Neural cell (in vitro differentiated cells): ENCODE measurements around the gene INPP5F.
A peak's percentile ranks its signal among the peaks of the same experiment; 100 is the strongest.

Experiments
- CTCF ChIP-seq: fragments of 450-650 bp; IDR thresholded peaks from 2 replicates; pipeline ENCODE4 v1.5.1; 2014; ENCODE audit warnings: antibody characterized with exemption, mild to moderate bottlenecking, moderate library complexity; ENCODE audit not compliant: poor library complexity, severe bottlenecking
- EP300 ChIP-seq: fragments of 450-650 bp; conservative IDR thresholded peaks from 2 replicates; pipeline ENCODE4 v1.6.1; 2014; ENCODE audit warnings: antibody characterized with exemption, mild to moderate bottlenecking, moderate library complexity; ENCODE audit not compliant: poor library complexity, severe bottlenecking
- EZH2 ChIP-seq: fragments of 200-600, 300-800 bp; shearing (Covaris generic), sonication (generic); IDR thresholded peaks from 2 replicates; pipeline ENCODE4 v1.6.1; 2014; ENCODE audit warnings: antibody characterized with exemption, low read length, borderline replicate concordance, mild to moderate bottlenecking; ENCODE audit not compliant: insufficient read depth, poor library complexity, severe bottlenecking
- RAD21 ChIP-seq: fragments of 450-650 bp; conservative IDR thresholded peaks from 2 replicates; pipeline ENCODE4 v1.6.1; 2014; ENCODE audit warnings: antibody characterized with exemption, mild to moderate bottlenecking, moderate library complexity
- TF ChIP-seq, protein P1 (sequence below): IDR thresholded peaks from 2 replicates; pipeline ENCODE4 v1.6.1; 2012; ENCODE audit warnings: borderline replicate concordance

- TF ChIP-seq EZH2: no peak
- TF ChIP-seq EP300: no peak
- peak; percentile 78 for TF ChIP-seq CTCF
- TF ChIP-seq RAD21: peak; percentile 76
- TF ChIP-seq, protein P1, sequence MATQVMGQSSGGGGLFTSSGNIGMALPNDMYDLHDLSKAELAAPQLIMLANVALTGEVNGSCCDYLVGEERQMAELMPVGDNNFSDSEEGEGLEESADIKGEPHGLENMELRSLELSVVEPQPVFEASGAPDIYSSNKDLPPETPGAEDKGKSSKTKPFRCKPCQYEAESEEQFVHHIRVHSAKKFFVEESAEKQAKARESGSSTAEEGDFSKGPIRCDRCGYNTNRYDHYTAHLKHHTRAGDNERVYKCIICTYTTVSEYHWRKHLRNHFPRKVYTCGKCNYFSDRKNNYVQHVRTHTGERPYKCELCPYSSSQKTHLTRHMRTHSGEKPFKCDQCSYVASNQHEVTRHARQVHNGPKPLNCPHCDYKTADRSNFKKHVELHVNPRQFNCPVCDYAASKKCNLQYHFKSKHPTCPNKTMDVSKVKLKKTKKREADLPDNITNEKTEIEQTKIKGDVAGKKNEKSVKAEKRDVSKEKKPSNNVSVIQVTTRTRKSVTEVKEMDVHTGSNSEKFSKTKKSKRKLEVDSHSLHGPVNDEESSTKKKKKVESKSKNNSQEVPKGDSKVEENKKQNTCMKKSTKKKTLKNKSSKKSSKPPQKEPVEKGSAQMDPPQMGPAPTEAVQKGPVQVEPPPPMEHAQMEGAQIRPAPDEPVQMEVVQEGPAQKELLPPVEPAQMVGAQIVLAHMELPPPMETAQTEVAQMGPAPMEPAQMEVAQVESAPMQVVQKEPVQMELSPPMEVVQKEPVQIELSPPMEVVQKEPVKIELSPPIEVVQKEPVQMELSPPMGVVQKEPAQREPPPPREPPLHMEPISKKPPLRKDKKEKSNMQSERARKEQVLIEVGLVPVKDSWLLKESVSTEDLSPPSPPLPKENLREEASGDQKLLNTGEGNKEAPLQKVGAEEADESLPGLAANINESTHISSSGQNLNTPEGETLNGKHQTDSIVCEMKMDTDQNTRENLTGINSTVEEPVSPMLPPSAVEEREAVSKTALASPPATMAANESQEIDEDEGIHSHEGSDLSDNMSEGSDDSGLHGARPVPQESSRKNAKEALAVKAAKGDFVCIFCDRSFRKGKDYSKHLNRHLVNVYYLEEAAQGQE: no peak
These were observed 133.8 kb downstream of the INPP5F start for GRCh38 chr10:119859420-119860258.
